Muscle layer of colon (tissue), 2 donors: ENCODE results near the gene TMEM43.
"Not testable (repeated sequence)": the region's sequence is repeated elsewhere in the genome, so short reads cannot be mapped to it uniquely, and the experiment has no call there.

Experiments used
- H3K27ac ChIP-seq: one replicate; pipeline ENCODE4 v1.7.0; 2013; ENCODE audit warnings: low read depth, mild to moderate bottlenecking, low read length, moderate library complexity
- H3K27me3 ChIP-seq, 2 donors: one replicate each; pipeline ENCODE4 v1.7.0; 2013; ENCODE audit warnings: low read length in 2 of 2, mild to moderate bottlenecking in 2 of 2; ENCODE audit not compliant: insufficient read depth in 2 of 2, control insufficient read depth in 1 of 2
- H3K36me3 ChIP-seq: one replicate; pipeline ENCODE4 v1.7.0; 2013; ENCODE audit warnings: mild to moderate bottlenecking, low read length; ENCODE audit not compliant: insufficient read depth
- H3K4me1 ChIP-seq: one replicate; pipeline ENCODE4 v1.7.0; 2013; ENCODE audit warnings: mild to moderate bottlenecking, low read length; ENCODE audit not compliant: insufficient read depth
- H3K4me3 ChIP-seq, 2 donors: one replicate each; pipeline ENCODE4 v1.7.0; 2013; ENCODE audit warnings: low read length in 2 of 2, low read depth in 1 of 2, mild to moderate bottlenecking in 1 of 2, moderate library complexity in 1 of 2
- H3K9ac ChIP-seq: one replicate; pipeline ENCODE4 v1.7.0; 2013; ENCODE audit warnings: low read length
- H3K9me3 ChIP-seq: one replicate; pipeline ENCODE4 v1.7.0; 2013; ENCODE audit warnings: mild to moderate bottlenecking, low read length
- donor health status: abdominal sarcoma.
- donor health status: Adenocarcinoma of cecum.

Gene TMEM43

GRCh38 chr3:14110699-14111098 is 14.2 kb upstream of the TMEM43 start:
- H3K9ac ChIP-seq, result no peak overlapping the region
- H3K4me1 ChIP-seq, result no peaks in the 10 kb centered on the region
- no peaks in the 10 kb centered on the region for H3K9me3 ChIP-seq
- H3K36me3 ChIP-seq, result peaks cover 37% of the 10 kb centered on the region
- H3K27ac ChIP-seq, result no peak overlapping the region
- no peak overlapping the region for H3K4me3 ChIP-seq
- no peaks in the 10 kb centered on the region for H3K27me3 ChIP-seq

GRCh38 chr3:14113965-14114635 is 10.8 kb upstream of the TMEM43 start:
- Histone ChIP-seq H3K4me3 (no peak overlapping the region), H3K9ac (no peak overlapping the region), H3K36me3 (peaks cover 46% of the 10 kb centered on the region), H3K27me3 (no peaks in the 10 kb centered on the region), H3K4me1 (no peaks in the 10 kb centered on the region), H3K9me3 (no peaks in the 10 kb centered on the region), H3K27ac (no peak overlapping the region)

- H3K4me3 ChIP-seq, result no peak overlapping the region
- no peaks in the 10 kb centered on the region for H3K9me3 ChIP-seq
- H3K9ac ChIP-seq, result no peak overlapping the region
- peaks cover under 1% of the 10 kb centered on the region for H3K4me1 ChIP-seq
- H3K27me3 ChIP-seq, result no peaks in the 10 kb centered on the region
- no peak overlapping the region for H3K27ac ChIP-seq
- peaks cover 50% of the 10 kb centered on the region for H3K36me3 ChIP-seq
These were observed 7.1 kb upstream of the TMEM43 start for GRCh38 chr3:14117468-14118399.

GRCh38 chr3:14118400-14119381 is 6.2 kb upstream of the TMEM43 start:
- Histone ChIP-seq H3K9me3 (no peaks in the 10 kb centered on the region), H3K36me3 (peaks cover 41% of the 10 kb centered on the region), H3K9ac (no peak overlapping the region), H3K4me1 (peaks cover 10% of the 10 kb centered on the region), H3K4me3 (no peak overlapping the region), H3K27ac (no peak overlapping the region), H3K27me3 (no peaks in the 10 kb centered on the region)

- H3K4me1 ChIP-seq, result peaks cover 13% of the 10 kb centered on the region
- no peak overlapping the region for H3K4me3 ChIP-seq
- H3K27me3 ChIP-seq, result no peaks in the 10 kb centered on the region
- H3K27ac ChIP-seq, result no peak overlapping the region
- peaks cover 32% of the 10 kb centered on the region for H3K36me3 ChIP-seq
- no peak overlapping the region for H3K9ac ChIP-seq
- no peaks in the 10 kb centered on the region for H3K9me3 ChIP-seq
These were observed 5.2 kb upstream of the TMEM43 start for GRCh38 chr3:14119651-14120050.

GRCh38 chr3:14120111-14120920 is 4.5 kb upstream of the TMEM43 start:
- H3K4me1 ChIP-seq, result peaks cover 13% of the 10 kb centered on the region
- H3K9ac ChIP-seq, result no peak overlapping the region
- no peaks in the 10 kb centered on the region for H3K9me3 ChIP-seq
- peaks cover 25% of the 10 kb centered on the region for H3K36me3 ChIP-seq
- H3K4me3 ChIP-seq, result no peak overlapping the region
- H3K27ac ChIP-seq, result no peak overlapping the region
- H3K27me3 ChIP-seq, result no peaks in the 10 kb centered on the region

- H3K27ac ChIP-seq, H3K9me3 ChIP-seq, H3K27me3 ChIP-seq, H3K9ac ChIP-seq, H3K4me3 ChIP-seq: not testable (repeated sequence)
- Histone ChIP-seq H3K36me3 (peaks cover 19% of the 10 kb centered on the region), H3K4me1 (peaks cover 15% of the 10 kb centered on the region)
These were observed 3.9 kb upstream of the TMEM43 start for GRCh38 chr3:14120921-14121448.

GRCh38 chr3:14121859-14122258 is 3.0 kb upstream of the TMEM43 start:
- H3K9ac ChIP-seq, result no peak overlapping the region
- no peak overlapping the region for H3K27ac ChIP-seq
- no peaks in the 10 kb centered on the region for H3K9me3 ChIP-seq

GRCh38 chr3:14122301-14122700 is 2.6 kb upstream of the TMEM43 start:
- no peaks in the 10 kb centered on the region for H3K9me3 ChIP-seq
- no peak overlapping the region for H3K9ac ChIP-seq
- H3K27ac ChIP-seq, result no peak overlapping the region
- H3K36me3 ChIP-seq, result peaks cover 13% of the 10 kb centered on the region
- peaks cover 28% of the 10 kb centered on the region for H3K4me1 ChIP-seq
- H3K4me3 ChIP-seq, result no peak overlapping the region
- no peaks in the 10 kb centered on the region for H3K27me3 ChIP-seq

More at GRCh38 chr3:14121859-14122258, 3.0 kb upstream of the TMEM43 start:
- no peak overlapping the region for H3K4me3 ChIP-seq
- peaks cover 24% of the 10 kb centered on the region for H3K4me1 ChIP-seq
- H3K36me3 ChIP-seq, result peaks cover 13% of the 10 kb centered on the region
- H3K27me3 ChIP-seq, result no peaks in the 10 kb centered on the region
